OCI-LY1 (cell line): ENCODE measurements around the gene DYNC1LI1.

Source experiments
- H2AFZ ChIP-seq: fragments of 200-600 bp; sonication (generic), shearing (Covaris generic); 2 replicates; pipeline ENCODE4 v1.6.0; 2014; ENCODE audit warnings: antibody characterized with exemption, mild to moderate bottlenecking, low read length
- H3F3A ChIP-seq: fragments of 200-600 bp; sonication (generic), shearing (Covaris generic); 2 replicates; pipeline ENCODE4 v1.6.0; 2014; ENCODE audit warnings: mild to moderate bottlenecking, antibody characterized with exemption, low read length, moderate library complexity; ENCODE audit not compliant: insufficient read depth
- H3K27ac ChIP-seq: fragments of 200-600 bp; sonication (generic); 2 replicates; pipeline ENCODE4 v1.5.1; 2014; ENCODE audit warnings: low read length, mixed run types, mild to moderate bottlenecking, low read depth; ENCODE audit not compliant: poor library complexity, severe bottlenecking
- H3K27me3 ChIP-seq: fragments of 200-600 bp; sonication (generic); 2 replicates; pipeline ENCODE4 v1.6.0; 2014; ENCODE audit warnings: antibody characterized with exemption, mild to moderate bottlenecking, low read length, moderate library complexity; ENCODE audit not compliant: insufficient read depth
- H3K36me3 ChIP-seq: fragments of 200-600 bp; sonication (generic); 2 replicates; pipeline ENCODE4 v1.6.1; 2014; ENCODE audit warnings: mild to moderate bottlenecking, antibody characterized with exemption, low read length, moderate library complexity, mixed read lengths; ENCODE audit not compliant: insufficient read depth
- H3K4me1 ChIP-seq: fragments of 200-600 bp; sonication (generic); 2 replicates; pipeline ENCODE4 v1.5.1; 2014; ENCODE audit warnings: mild to moderate bottlenecking, low read length, moderate library complexity; ENCODE audit not compliant: insufficient read depth, severe bottlenecking
- H3K4me2 ChIP-seq: fragments of 200-600 bp; sonication (generic), shearing (Covaris generic); 2 replicates; pipeline ENCODE4 v1.6.1; 2014; ENCODE audit warnings: low read length
- H3K4me3 ChIP-seq: fragments of 200-600 bp; sonication (generic); 2 replicates; pipeline ENCODE4 v1.5.1; 2014; ENCODE audit warnings: low read length, low read depth, mild to moderate bottlenecking, mixed read lengths; ENCODE audit not compliant: poor library complexity, severe bottlenecking
- H3K79me2 ChIP-seq: fragments of 200-600 bp; shearing (Covaris generic); 2 replicates; pipeline ENCODE4 v1.6.1; 2016; ENCODE audit warnings: mixed run types, low read length, mixed read lengths; ENCODE audit not compliant: insufficient read depth
- H3K9ac ChIP-seq: fragments of 200-600 bp; sonication (generic), shearing (Covaris generic); 2 replicates; pipeline ENCODE4 v1.6.1; 2014; ENCODE audit warnings: mild to moderate bottlenecking, low read length, mixed read lengths
- H3K9me2 ChIP-seq: fragments of 200-600 bp; sonication (generic), shearing (Covaris generic); 2 replicates; pipeline ENCODE4 v1.6.1; 2014; ENCODE audit warnings: low read depth, mild to moderate bottlenecking, low read length, mixed read lengths
- H3K9me3 ChIP-seq: fragments of 200-600 bp; shearing (Covaris generic); 2 replicates; pipeline ENCODE4 v1.6.1; 2014; ENCODE audit warnings: low read length, mixed read lengths
- H4K20me1 ChIP-seq: fragments of 200-600 bp; sonication (generic), shearing (Covaris generic); 2 replicates; pipeline ENCODE4 v1.6.0; 2016; ENCODE audit warnings: mild to moderate bottlenecking, low read length; ENCODE audit not compliant: insufficient read depth
- CTCF ChIP-seq: fragments of 200-600 bp; sonication (generic), shearing (Covaris generic); IDR thresholded peaks from 2 replicates; pipeline ENCODE4 v1.5.1; 2017; ENCODE audit warnings: mild to moderate bottlenecking, antibody characterized with exemption, low read length, moderate library complexity, mixed read lengths
- EZH2 ChIP-seq: fragments of 200-600 bp; sonication (generic), shearing (Covaris generic); IDR thresholded peaks from 2 replicates; pipeline ENCODE4 v1.8.0; 2017; ENCODE audit warnings: borderline replicate concordance, mixed run types, mild to moderate bottlenecking, antibody characterized with exemption, low read length, moderate library complexity, mixed read lengths

DYNC1LI1 gene

GRCh38 chr3:32502946-32503286, 67.7 kb downstream of the DYNC1LI1 start:
- Histone ChIP-seq H3K27ac (no peak overlapping the region), H3K9me3 (no peaks in the 10 kb centered on the region), H3F3A (no peaks in the 10 kb centered on the region), H3K79me2 (peaks cover 13% of the 10 kb centered on the region; the same call in 1 of the 2 replicates), H4K20me1 (0 out of 2 replicates have a peak, but pooled peaks cover 4% of the 10 kb centered on the region), H2AFZ (peak overlapping the region; percentile 91; the same call in 1 of the 2 replicates), H3K36me3 (no peaks in the 10 kb centered on the region), H3K4me3 (peak overlapping the region; percentile 86), H3K27me3 (no peaks in the 10 kb centered on the region), H3K9ac (peak overlapping the region; percentile 62), H3K9me2 (no peaks in the 10 kb centered on the region), H3K4me1 (peaks cover 52% of the 10 kb centered on the region), H3K4me2 (peak overlapping the region; percentile 96)
- TF ChIP-seq EZH2 = no peak
- no peak for TF ChIP-seq CTCF

DNA sequence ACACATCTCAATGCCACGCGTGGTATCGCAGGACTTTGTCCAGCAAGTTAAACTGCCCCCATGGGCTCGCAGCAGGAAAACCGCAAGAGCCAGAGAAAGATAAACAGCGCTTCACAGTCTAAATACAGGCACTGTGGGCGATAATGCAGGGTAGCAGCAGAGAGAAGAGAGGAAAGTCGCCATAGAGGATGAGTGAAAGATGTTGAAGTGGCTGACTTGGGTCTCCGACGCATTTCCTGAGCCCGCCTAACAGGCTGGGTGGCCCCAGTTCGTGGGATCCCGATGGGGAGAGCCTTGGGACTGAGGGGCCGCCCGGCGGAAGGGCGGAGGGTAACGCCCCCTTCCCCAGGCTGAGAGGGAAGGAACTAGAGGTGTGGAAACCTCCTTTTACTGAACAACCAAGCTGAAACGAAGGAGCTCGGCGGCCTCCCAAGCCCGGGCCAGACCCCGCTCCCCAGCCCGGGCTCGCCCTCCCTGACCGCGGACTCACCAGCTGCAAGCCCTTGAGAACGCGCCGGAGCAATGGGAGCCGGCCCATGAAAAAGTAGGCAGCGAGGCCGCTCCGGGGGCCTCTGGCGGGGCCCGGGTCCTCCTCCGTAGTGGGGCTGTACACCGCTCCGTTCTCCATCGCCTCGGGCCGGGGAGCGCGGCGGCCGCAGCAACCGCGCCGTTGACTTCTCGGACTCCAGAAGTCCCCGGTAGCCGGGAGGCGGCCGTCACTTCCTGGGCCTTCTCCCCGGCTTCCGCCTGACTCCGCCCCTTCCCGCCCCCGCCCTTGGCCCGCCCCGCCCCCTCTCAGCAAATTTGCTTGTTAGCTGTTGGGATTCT, 68.3 kb downstream of the DYNC1LI1 start, which contains the start of gene CMTM6:
Gene CMTM6 (minus strand): TSS at position 735 of the 828 bp plus-strand sequence. CDS start 107 bp downstream, at position 628.
- peaks cover 13% of the 10 kb centered on the region; the same call in 1 of the 2 replicates for H3K79me2 ChIP-seq
- no peaks in the 10 kb centered on the region for H3K27me3 ChIP-seq
- H3K4me1 ChIP-seq = peaks cover 53% of the 10 kb centered on the region

DNA sequence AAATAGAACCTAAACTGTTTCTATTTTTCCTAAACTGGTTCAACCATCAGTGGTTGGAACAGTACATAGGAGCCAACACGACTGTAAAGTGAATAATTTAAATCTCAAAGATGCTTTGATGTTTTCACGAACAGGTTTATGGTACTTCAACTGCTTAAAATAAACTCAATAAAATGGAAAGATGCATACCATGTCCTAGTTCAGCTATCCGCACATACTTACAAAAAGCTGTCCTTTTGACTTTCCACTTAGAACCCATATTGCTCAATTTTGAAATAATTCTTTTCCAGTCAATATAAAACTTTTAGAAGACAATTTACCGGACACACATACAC, 68.9 kb downstream of the DYNC1LI1 start:
- H3K27me3 ChIP-seq = no peaks in the 10 kb centered on the region
- H4K20me1 ChIP-seq = 0 out of 2 replicates have a peak, but pooled peaks cover 4% of the 10 kb centered on the region
- no peaks in the 10 kb centered on the region for H3F3A ChIP-seq
- peaks cover 53% of the 10 kb centered on the region for H3K4me1 ChIP-seq
- no peak overlapping the region for H2AFZ ChIP-seq
- peaks cover 13% of the 10 kb centered on the region; the same call in 1 of the 2 replicates for H3K79me2 ChIP-seq
- peak overlapping the region; percentile 82 for H3K9ac ChIP-seq
- H3K4me3 ChIP-seq = peak overlapping the region; percentile 86
- no peaks in the 10 kb centered on the region for H3K9me3 ChIP-seq
- peak overlapping the region; percentile 58 for H3K27ac ChIP-seq
- peak overlapping the region; percentile 96 for H3K4me2 ChIP-seq
- H3K9me2 ChIP-seq = no peaks in the 10 kb centered on the region
- H3K36me3 ChIP-seq = no peaks in the 10 kb centered on the region
- TF ChIP-seq EZH2 (no peak), CTCF (no peak)

More for the DNA sequence above, 68.3 kb downstream of the DYNC1LI1 start, which contains the start of gene CMTM6:
- TF ChIP-seq CTCF (no peak), EZH2 (no peak)
- peak within 1 kb of the TSS; percentile 86 for H3K4me3 ChIP-seq
- peak within 1 kb of the TSS; percentile 96 for H3K4me2 ChIP-seq
- H4K20me1 ChIP-seq = 0 out of 2 replicates have a peak, but pooled peaks cover 4% of the 10 kb centered on the region
- peak within 1 kb of the TSS; percentile 58 for H3K27ac ChIP-seq
- no peaks in the 10 kb centered on the region for H3K36me3 ChIP-seq
- no peaks in the 10 kb centered on the region for H3K9me3 ChIP-seq
- peak within 1 kb of the TSS; percentile 91; the same call in 1 of the 2 replicates for H2AFZ ChIP-seq
- peak within 1 kb of the TSS; percentile 82 for H3K9ac ChIP-seq
- no peaks in the 10 kb centered on the region for H3K9me2 ChIP-seq
- H3F3A ChIP-seq = no peaks in the 10 kb centered on the region
